Neuronal stem cell (in vitro differentiated cells): ENCODE data around the gene CACNA2D2.

Experiments used
- DNase-seq: peaks from one replicate; pipeline ENCODE4 v3.0.0-alpha.2; 2013; ENCODE audit warnings: low spot score
- H2AFZ ChIP-seq: one replicate; pipeline ENCODE4 v1.6.1; 2013; ENCODE audit warnings: mild to moderate bottlenecking, low read length, inconsistent platforms
- H2AK5ac ChIP-seq: 2 replicates; pipeline ENCODE4 v1.6.1; 2013; ENCODE audit warnings: low read depth, mild to moderate bottlenecking, inconsistent platforms, low read length, moderate library complexity, mixed read lengths
- H2BK120ac ChIP-seq: 2 replicates; pipeline ENCODE4 v1.6.1; 2013; ENCODE audit warnings: low read depth, mild to moderate bottlenecking, inconsistent platforms, low read length, moderate library complexity, mixed read lengths
- H2BK12ac ChIP-seq: one replicate; pipeline ENCODE4 v1.6.1; 2013; ENCODE audit warnings: low read length, inconsistent platforms
- H2BK15ac ChIP-seq: 2 replicates; pipeline ENCODE4 v1.6.1; 2013; ENCODE audit warnings: mild to moderate bottlenecking, low read length, inconsistent platforms, mixed read lengths
- H2BK5ac ChIP-seq: one replicate; pipeline ENCODE4 v1.6.1; 2013; ENCODE audit warnings: inconsistent platforms, mild to moderate bottlenecking, low read length, moderate library complexity
- H3K14ac ChIP-seq: one replicate; pipeline ENCODE4 v1.6.1; 2013; ENCODE audit warnings: low read length, inconsistent platforms
- H3K18ac ChIP-seq: 2 replicates; pipeline ENCODE4 v1.6.1; 2013; ENCODE audit warnings: low read length, inconsistent platforms
- H3K23ac ChIP-seq: 2 replicates; pipeline ENCODE4 v1.6.1; 2013; ENCODE audit warnings: low read depth, mild to moderate bottlenecking, mixed read lengths, low read length, inconsistent platforms; ENCODE audit not compliant: poor library complexity
- H3K27ac ChIP-seq: replicated peaks from 3 replicates; pipeline ENCODE4 v1.5.1; 2013; ENCODE audit warnings: low read length, inconsistent platforms
- H3K27me3 ChIP-seq, 3 experiments: 2 replicates each; pipeline ENCODE4 v1.6.1; 2013; ENCODE audit warnings: low read length in 3 of 3, mild to moderate bottlenecking in 2 of 3, inconsistent platforms in 1 of 3, low read depth in 1 of 3, mixed read lengths in 1 of 3, moderate library complexity in 1 of 3; ENCODE audit not compliant: control insufficient read depth in 3 of 3, insufficient read depth in 3 of 3
- H3K36me3 ChIP-seq, 2 donors: replicated peaks in 1 of 2; 2 replicates each; pipeline ENCODE4 v1.6.1; 2013; ENCODE audit warnings: low read length in 2 of 2; ENCODE audit not compliant: control insufficient read depth in 2 of 2, insufficient read depth in 2 of 2
- H3K4ac ChIP-seq: 2 replicates; pipeline ENCODE4 v1.6.1; 2013; ENCODE audit warnings: inconsistent platforms, mild to moderate bottlenecking, low read length, moderate library complexity
- H3K4me1 ChIP-seq, 2 donors: 1 replicate in 1 of 2; 2 replicates in 1 of 2; pipeline ENCODE4 v1.6.1; 2013; ENCODE audit warnings: low read length in 2 of 2, low read depth in 1 of 2; ENCODE audit not compliant: control insufficient read depth in 2 of 2, insufficient read depth in 1 of 2
- H3K4me2 ChIP-seq: one replicate; pipeline ENCODE4 v1.6.1; 2013; ENCODE audit warnings: mild to moderate bottlenecking, low read length, inconsistent platforms; ENCODE audit not compliant: insufficient read depth, poor library complexity, severe bottlenecking
- H3K4me3 ChIP-seq, 2 donors: 2 replicates each; pipeline ENCODE4 v1.5.1; 2013; ENCODE audit warnings: low read length in 2 of 2, mild to moderate bottlenecking in 2 of 2, inconsistent platforms in 1 of 2, moderate library complexity in 1 of 2
- H3K79me1 ChIP-seq: one replicate; pipeline ENCODE4 v1.6.1; 2013; ENCODE audit warnings: low read depth, mild to moderate bottlenecking, inconsistent platforms, low read length, moderate library complexity
- H3K9ac ChIP-seq: one replicate; pipeline ENCODE4 v1.6.1; 2013; ENCODE audit warnings: mild to moderate bottlenecking, low read depth, low read length, inconsistent platforms; ENCODE audit not compliant: poor library complexity
- H3K9me3 ChIP-seq, 2 donors: replicated peaks in 1 of 2; 2 replicates each; pipeline versions ENCODE3 to v1.6.1; 2013; ENCODE audit warnings: low read length in 2 of 2, mild to moderate bottlenecking in 2 of 2, inconsistent platforms in 1 of 2, low read depth in 1 of 2, mixed read lengths in 1 of 2, moderate library complexity in 1 of 2; ENCODE audit not compliant: control insufficient read depth in 2 of 2, insufficient read depth in 1 of 2
- H4K8ac ChIP-seq: one replicate; pipeline ENCODE4 v1.6.1; 2013; ENCODE audit warnings: low read depth, mild to moderate bottlenecking, inconsistent platforms, low read length, moderate library complexity
- H4K91ac ChIP-seq: one replicate; pipeline ENCODE4 v1.6.1; 2013; ENCODE audit warnings: low read length, low read depth, mild to moderate bottlenecking, inconsistent platforms; ENCODE audit not compliant: poor library complexity
- WGBS, 2 donors: extraction: QIAGEN DNeasy Blood & Tissue Kit; methylation state at CpG; one replicate each; pipeline ENCODE4 v1.1.7; 2013; ENCODE audit warnings: missing lambda C conversion rate in 2 of 2, mixed read lengths in 1 of 2; ENCODE audit not compliant: insufficient read length in 2 of 2, insufficient replicate concordance in 1 of 2; ENCODE audit errors: extremely low coverage in 2 of 2; 5-methylcytosine and 5-hydroxymethylcytosine counted together

Gene CACNA2D2

GRCh38 chr3:50318163-50318562, 185.3 kb downstream of the CACNA2D2 start:
- Histone ChIP-seq H2AFZ (no peak overlapping the region), H2BK5ac (no peak overlapping the region), H3K36me3 (peaks cover 47 to 58% of the 10 kb centered on the region in 2 donors), H2BK15ac (no peak overlapping the region), H3K79me1 (peaks cover 34% of the 10 kb centered on the region), H3K9me3 (peaks cover 0 to 4% of the 10 kb centered on the region in 2 donors), H3K9ac (no peak overlapping the region), H3K4me2 (no peak overlapping the region), H3K27me3 (no peaks in the 10 kb centered on the region), H3K27ac (no peak overlapping the region), H2AK5ac (no peak overlapping the region), H3K14ac (no peak overlapping the region), H3K4me1 (peaks cover 21 to 35% of the 10 kb centered on the region in 2 donors), H3K23ac (peak overlapping the region; percentile 3), H2BK12ac (no peak overlapping the region), H2BK120ac (no peak overlapping the region), H4K91ac (no peak overlapping the region), H3K4ac (no peak overlapping the region), H3K18ac (peak overlapping the region; percentile 39), H4K8ac (peak overlapping the region; percentile 84), H3K4me3 (no peak overlapping the region)
- WGBS, 2 donors: no CpG with 5 or more reads among the region's 11 CpGs
- no peak for DNase-seq

DNA sequence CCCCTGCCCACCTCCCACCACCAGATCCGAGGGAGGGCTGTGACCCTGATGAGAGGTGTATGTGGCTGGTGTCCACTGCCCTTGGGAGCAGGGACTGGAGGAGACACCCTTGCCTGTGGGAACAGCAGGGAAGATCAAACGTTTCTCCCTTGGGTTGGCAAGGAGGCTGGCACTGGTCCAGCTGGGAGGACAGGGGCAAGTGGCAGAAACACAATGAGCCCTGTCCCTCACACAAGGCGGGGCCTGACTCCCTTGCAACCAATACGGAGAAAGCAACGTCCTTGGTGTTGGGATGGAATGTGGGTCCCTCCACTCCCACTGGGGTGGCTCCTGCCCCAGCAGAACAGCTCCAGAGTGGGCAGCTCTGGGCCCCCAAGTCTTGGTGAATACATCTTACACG, 186.1 kb downstream of the CACNA2D2 start:
- no peak for DNase-seq
- H3K4me1 ChIP-seq: peaks cover 18 to 27% of the 10 kb centered on the region in 2 donors
- no peak overlapping the region for H4K91ac ChIP-seq
- H3K4ac ChIP-seq: no peak overlapping the region
- H2BK15ac ChIP-seq: no peak overlapping the region
- H3K14ac ChIP-seq: no peak overlapping the region
- H4K8ac ChIP-seq: no peak overlapping the region
- no peak overlapping the region for H2AFZ ChIP-seq
- H3K27ac ChIP-seq: no peak overlapping the region
- H3K79me1 ChIP-seq: peaks cover 34% of the 10 kb centered on the region
- H3K9ac ChIP-seq: no peak overlapping the region
- peaks cover 47 to 58% of the 10 kb centered on the region in 2 donors for H3K36me3 ChIP-seq
- H3K23ac ChIP-seq: peak overlapping the region; percentile 59
- peak overlapping the region; percentile 4 for H3K4me2 ChIP-seq
- H3K27me3 ChIP-seq: no peaks in the 10 kb centered on the region
- no CpG with 5 or more reads among the region's 6 CpGs for WGBS, 2 donors
- no peak overlapping the region for H3K4me3 ChIP-seq
- peak overlapping the region; percentile 60 for H2BK5ac ChIP-seq
- no peak overlapping the region for H3K18ac ChIP-seq
- no peak overlapping the region for H2BK120ac ChIP-seq
- H2BK12ac ChIP-seq: peak overlapping the region; percentile 92
- H3K9me3 ChIP-seq: peaks cover 0 to 4% of the 10 kb centered on the region in 2 donors
- H2AK5ac ChIP-seq: no peak overlapping the region

- Histone ChIP-seq H3K27me3 (no peaks in the 10 kb centered on the region), H3K27ac (no peak overlapping the region), H3K18ac (no peak overlapping the region), H3K4ac (peak overlapping the region; percentile 46), H3K36me3 (peaks cover 47 to 58% of the 10 kb centered on the region in 2 donors), H3K4me1 (peaks cover 12 to 22% of the 10 kb centered on the region in 2 donors), H4K8ac (no peak overlapping the region), H2BK120ac (no peak overlapping the region), H2AK5ac (no peak overlapping the region), H2BK5ac (peak overlapping the region; percentile 60), H3K9me3 (peaks cover 0 to 4% of the 10 kb centered on the region in 2 donors), H2AFZ (no peak overlapping the region), H3K23ac (peak overlapping the region; percentile 51), H2BK15ac (no peak overlapping the region), H3K79me1 (peaks cover 34% of the 10 kb centered on the region), H3K4me2 (no peak overlapping the region), H3K14ac (no peak overlapping the region), H2BK12ac (no peak overlapping the region), H3K4me3 (no peak overlapping the region), H3K9ac (peak overlapping the region; percentile 12), H4K91ac (no peak overlapping the region)
- DNase-seq: no peak
- WGBS, 2 donors: no CpG with 5 or more reads among the region's 9 CpGs
Measured at GRCh38 chr3:50316657-50317242, 186.7 kb downstream of the CACNA2D2 start.

GRCh38 chr3:50314816-50315215, 188.6 kb downstream of the CACNA2D2 start:
- H2BK120ac ChIP-seq: no peak overlapping the region
- peak overlapping the region; percentile 21 for H3K14ac ChIP-seq
- no peak overlapping the region for H4K91ac ChIP-seq
- H2BK12ac ChIP-seq: peak overlapping the region; percentile 10
- no peak overlapping the region for H2BK15ac ChIP-seq
- H3K9me3 ChIP-seq: peaks cover 3 to 4% of the 10 kb centered on the region in 2 donors
- H3K18ac ChIP-seq: no peak overlapping the region
- no peak overlapping the region for H3K4me3 ChIP-seq
- no peak overlapping the region for H3K4me2 ChIP-seq
- H3K36me3 ChIP-seq: peaks cover 44 to 56% of the 10 kb centered on the region in 2 donors
- H3K4ac ChIP-seq: no peak overlapping the region
- H4K8ac ChIP-seq: no peak overlapping the region
- no peak overlapping the region for H3K23ac ChIP-seq
- peaks cover 4 to 15% of the 10 kb centered on the region in 2 donors for H3K4me1 ChIP-seq
- no CpG with 5 or more reads among the region's 4 CpGs for WGBS, 2 donors
- no peaks in the 10 kb centered on the region for H3K27me3 ChIP-seq
- no peak overlapping the region for H3K9ac ChIP-seq
- H2AK5ac ChIP-seq: no peak overlapping the region
- peak overlapping the region; percentile 5 for H2BK5ac ChIP-seq
- no peak overlapping the region for H2AFZ ChIP-seq
- DNase-seq: no peak
- no peak overlapping the region for H3K27ac ChIP-seq
- H3K79me1 ChIP-seq: peaks cover 27% of the 10 kb centered on the region
